Amniotic stem cell (primary cell): ENCODE data around the gene GTF3C5.
"Not testable (repeated sequence)": the region's sequence is repeated elsewhere in the genome, so short reads cannot be mapped to it uniquely, and the experiment has no call there.

Experiments
- DNase-seq: peaks from one replicate; lab custom pipeline; 2025; lab: John Stamatoyannopoulos, UW

The GTF3C5 gene

DNA sequence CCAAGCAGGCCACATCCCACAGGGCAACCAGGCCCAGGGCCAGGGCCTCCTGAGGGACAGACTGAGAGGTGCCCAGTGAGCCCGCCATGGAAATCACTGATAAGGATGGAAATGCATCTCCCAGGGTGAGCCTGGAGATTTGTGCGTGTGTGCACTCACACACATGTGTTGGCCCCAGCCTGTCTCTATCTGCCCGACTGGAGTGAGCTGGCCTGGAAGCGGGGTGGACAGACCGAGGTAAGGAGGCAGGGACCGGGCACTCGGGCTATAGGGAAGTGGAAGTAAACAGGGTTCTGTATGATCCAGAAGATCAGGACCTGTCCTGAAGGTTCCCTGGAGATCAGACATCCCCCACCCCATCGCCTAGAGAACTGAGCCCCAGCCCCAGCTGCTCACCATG, 34.9 kb upstream of the GTF3C5 start:
- DNase-seq, result no peak

DNA sequence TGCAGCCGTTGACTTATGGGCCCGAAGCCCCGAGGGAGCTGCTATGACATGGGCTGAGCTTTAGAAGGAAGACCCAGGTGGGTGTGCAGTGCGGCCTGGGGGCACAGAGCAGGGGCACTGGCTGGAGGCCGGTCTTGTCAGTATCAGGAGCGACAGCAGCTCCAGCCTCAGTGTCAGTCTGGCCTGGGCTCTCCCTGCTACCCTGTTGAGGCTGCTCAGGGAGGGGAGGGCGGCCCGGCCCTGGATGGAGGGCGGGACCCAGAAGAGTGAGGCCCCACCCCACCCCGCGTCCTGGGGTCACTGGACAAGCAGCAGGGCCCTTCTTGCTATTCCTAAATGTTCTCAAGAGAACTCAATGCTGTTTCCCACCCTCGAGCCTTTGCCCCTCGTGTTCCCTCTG, 34.3 kb upstream of the GTF3C5 start:
- no peak for DNase-seq

DNA sequence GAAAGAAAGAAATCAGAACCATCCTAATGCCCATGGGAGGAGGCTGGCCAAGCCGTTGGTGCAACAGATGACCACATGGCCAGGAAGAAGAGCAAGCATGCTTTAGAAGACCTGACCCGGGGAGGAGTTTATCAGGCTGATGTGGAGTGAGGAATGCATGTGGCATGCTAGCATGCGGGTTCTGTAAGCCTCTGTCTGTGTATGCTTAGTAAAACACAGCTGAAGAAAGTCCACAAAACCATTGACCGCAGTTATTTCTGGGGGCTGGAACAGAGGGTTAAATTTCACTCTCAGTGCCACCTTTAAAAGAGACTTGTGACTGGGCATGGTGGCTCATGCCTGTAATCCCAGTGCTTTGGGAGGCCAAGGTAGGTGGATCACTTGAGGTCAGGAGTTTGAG, 33.2 kb upstream of the GTF3C5 start:
- no peak for DNase-seq

DNA sequence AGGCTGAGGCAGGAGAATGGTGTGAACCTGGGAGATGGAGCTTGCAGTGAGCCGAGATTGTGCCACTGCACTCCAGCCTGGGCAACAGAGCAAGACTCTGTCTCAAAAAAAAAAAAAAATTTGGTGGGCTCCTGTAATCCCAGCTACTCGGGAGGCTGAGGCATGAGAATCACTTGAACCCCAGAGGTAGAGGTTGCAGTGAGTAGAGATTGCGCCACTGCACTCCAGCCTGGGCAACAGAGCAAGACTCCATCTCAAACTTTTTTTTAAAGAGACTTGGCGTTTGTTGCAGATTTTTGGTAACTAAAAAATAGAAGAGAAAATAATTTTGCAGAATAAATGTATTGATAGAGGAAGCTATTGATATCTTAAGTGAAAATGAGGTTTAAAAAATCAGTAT, 32.6 kb upstream of the GTF3C5 start:
- not testable (repeated sequence) for DNase-seq

DNA sequence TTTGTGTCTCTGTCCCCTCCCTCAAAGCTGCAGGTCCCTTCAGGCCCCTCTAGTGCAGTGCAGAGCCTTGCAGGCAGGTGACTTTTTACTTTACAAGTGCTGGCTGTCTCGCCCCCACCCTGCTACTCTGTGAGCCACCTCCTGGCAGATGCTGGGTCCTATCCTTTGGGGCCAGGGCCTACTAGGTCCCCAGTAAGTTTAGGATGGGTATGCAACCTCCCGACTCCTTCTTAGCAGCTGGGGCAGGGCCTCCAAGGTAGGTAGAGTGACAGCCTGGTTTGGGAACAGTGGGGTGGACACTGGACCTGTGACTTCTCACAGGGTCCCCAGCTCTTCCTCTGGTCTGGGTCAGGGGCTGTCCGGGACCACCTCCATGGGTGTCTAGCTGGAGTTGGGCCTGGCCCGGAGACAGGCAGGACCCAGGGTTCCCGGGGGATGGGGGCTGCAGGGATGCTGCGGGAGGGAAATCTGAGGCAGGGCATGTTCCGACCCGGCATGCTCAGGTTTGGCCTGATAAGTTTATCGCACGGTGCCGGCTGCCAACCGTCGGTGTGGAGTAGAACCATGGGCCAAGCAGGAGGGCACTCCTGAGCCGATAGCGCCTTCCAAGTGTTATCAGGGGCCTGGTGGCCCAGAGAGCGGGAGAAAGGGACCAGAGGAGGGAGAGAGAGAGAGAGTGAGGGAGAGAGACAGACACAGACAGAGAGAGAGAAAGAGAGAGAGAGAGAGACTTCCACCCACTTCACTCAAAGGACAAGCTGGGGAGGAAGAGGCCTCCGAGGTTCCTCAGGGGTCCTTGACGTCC, 31.8 kb upstream of the GTF3C5 start:
- DNase-seq, result no peak

DNA sequence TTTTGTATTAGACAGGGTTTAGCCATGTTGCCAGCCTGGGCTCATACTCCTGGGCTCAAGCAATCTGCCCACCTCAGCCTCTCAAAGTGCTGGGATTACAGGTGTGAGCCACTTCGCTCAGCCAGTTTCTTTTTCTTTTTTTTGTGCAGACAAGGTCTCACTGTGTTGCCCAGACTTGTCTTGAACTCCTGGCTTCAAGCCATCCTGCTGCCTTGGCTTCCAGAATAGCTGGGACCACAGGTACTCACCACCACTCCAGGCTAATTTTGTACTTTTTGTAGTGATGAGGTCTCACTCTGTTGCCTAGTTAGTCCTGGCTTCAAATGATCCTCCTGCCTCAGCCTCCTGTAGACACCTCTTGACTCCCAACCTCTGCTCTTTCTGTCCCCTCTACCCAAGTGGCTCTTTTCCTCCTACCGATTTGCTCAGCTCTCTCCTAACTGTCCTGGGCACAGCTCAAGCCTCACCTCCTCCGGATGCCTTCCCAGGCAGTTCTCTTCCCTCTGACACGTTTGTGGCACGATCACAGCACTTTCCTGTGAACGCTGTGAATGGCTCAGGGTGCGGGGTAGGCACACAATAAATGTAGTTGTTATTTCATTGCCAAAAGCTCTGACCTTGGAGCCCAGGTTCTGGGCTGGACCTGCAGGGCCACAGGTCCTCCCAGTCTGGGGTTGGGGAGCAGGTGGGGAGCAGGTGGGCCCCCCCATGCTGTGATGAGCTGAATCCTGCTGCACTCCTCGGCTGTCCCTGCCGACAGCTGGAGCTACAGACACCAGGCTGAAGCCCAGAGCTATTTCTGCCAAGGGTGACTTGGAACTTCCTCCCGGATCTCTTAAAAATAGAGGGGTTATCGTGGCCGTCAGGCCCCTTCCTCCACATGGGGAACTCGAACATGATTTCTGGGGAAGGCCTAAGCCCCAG, 28.4 kb upstream of the GTF3C5 start:
- DNase-seq, result no peak

DNA sequence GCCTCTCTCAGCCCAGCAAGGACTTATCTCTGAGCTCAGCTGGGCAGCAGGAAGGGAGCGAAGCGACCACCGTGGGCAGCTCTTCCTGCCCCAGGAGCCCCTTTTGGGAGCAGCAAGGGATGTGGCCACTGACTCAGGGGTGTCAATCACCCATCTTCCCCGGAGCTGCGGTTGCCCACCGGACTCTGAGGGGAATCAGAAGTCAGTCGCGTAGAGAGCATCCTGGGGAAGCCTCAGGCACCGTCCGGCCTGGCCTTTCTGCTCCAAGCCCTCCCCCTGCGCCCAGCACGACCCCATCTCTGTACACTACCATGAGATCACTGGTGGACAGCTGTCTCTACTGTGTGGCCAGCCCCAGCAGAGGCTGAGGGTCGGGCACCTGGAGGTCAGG, 27.7 kb upstream of the GTF3C5 start:
- DNase-seq, result no peak

DNA sequence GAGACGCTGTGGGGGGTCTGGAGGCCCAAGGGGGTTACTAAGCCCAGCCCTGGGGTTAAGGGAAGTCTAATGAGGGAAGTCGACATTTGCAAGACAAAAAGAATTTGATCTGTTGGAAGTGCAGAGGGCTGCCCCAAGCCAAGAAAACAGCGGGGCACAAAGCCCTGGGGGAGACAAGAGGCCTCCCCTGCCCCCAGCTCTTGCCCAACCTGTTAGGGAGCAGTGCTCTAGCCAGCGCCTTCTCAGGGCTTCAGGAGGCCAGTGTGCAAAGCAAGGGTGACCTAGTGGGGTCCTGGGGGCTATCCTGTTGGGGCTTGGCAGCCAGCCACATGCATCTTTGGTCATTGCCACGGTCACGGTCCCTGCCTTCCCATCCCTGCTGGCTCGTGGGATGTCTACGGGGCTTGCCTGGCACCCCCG, 27.1 kb upstream of the GTF3C5 start:
- DNase-seq, result no peak

DNA sequence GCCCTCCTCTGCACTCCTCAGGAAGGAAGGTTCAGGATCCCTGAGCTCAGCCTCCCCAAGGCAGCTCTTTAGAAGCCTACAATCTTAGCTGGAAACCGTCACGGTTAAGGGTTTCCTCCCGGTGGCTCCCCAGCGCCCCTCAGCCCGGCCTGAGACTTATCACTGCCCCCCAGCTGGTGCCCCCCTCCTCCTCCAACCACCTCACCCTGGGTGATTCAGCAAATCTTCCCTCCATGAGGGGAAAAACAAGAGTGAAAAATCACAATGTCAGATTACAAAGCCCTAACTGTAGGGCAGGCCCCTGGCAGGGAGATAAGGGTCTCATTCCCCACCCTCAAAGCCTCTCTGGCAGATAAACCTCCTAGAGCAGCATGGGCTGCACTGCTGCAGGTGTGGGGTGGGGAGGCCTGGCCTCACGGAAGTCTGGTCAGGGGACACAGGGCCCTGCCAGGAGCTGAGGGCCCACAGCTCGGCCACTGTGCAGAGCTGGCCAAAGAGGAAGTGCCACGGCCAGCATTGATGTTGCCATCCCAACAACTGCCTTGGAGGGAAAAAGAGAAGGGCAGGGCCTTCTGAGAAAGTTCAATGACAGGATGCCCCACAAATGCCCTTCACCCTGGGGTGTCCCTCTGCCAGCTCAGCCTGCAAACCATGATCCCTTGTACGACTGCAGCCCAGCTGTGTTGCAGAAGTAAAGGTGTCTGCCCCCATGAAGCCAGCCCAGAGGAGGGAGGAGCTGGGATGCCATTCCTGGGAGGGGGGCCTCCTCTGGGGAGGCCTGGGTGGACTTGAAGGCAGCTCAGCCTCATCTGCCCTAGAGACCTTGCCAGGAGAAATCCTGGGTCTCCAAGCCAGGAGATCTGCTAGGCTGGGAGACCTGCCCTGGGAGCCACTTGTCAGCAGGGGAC, 26.5 kb upstream of the GTF3C5 start:
- DNase-seq, result no peak

DNA sequence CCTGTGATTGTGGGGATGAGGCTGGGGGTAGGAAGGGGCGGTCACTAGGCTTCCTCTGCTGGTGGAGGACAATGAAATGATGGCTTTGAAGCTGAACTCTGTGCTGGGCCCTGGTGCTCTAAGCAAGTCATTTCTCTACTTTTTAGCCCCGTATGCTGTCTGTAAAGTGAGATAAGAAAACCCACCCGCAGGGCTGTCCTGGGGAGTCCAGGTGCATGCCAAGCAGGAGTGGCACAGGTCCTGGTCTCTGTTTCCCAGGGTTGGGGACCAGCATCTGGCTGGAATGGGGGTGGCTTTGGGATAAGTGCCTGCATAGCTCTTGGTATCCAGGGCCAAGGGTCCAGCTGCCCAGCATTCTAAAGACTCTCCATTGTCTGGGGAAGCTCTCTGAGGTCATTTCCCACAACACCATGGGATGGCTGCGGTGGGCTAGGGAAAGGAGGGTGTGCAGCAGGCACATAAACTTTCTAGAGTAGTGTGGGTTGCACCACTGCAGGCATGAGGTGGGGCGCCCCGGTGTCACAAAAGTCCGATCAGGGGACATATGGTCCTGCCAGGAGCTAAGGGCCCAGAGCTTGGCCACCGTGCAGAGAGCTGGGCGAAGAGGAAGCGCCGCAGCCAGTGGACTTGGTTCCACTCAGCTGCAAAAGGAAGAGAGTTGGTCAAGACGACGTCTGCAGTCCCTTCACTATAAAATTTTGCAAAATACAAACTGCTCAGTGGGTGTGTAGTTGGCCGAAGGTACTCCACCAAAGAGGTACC, 25.6 kb upstream of the GTF3C5 start:
- DNase-seq, result no peak

DNA sequence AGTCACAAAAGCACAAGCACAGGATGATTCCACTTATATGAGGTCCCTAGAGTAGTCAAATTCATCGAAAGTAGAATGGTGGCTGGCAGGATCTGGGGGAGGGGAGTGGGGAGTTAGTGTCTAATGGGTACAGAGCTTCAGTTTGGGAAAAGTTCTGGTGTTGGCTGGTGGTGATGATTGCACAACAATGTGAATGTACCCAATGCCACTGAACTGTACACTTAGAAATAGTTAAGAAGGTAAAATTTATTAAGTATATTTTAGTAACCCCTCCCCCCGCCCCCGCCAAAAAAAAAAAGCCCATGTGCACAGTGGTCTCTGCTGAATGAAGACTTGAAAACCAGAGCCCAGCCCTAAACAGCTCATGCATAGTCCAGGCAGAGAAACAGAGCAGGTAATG, 24.8 kb upstream of the GTF3C5 start:
- no peak for DNase-seq

DNA sequence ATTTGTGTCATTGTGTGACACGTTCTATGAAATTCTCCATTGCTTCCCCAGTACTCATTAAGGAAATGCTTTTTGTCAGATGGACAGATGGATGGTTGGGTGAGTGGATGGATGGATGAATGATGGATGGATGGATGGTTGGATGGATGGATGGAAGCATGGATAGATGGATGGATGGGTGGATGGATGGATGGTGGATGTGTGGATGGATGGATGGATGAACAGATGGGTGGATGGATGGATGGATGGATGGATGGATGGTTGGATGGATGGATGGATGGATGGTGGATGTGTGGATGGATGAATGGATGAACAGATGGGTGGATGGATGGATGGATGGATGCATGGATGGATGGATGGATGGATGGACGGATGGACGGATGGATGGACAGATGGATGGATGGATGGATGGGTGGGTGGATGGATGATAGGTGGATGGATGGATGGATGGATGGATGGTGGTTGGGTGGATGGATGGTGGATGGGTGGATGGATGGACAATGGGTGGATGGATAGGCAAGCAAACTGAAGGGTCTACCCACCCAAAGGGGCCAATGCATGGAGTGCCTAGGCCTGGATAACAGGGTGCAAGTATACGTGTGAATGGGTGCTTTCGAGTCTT, 24.0 kb upstream of the GTF3C5 start:
- DNase-seq, result no peak

DNA sequence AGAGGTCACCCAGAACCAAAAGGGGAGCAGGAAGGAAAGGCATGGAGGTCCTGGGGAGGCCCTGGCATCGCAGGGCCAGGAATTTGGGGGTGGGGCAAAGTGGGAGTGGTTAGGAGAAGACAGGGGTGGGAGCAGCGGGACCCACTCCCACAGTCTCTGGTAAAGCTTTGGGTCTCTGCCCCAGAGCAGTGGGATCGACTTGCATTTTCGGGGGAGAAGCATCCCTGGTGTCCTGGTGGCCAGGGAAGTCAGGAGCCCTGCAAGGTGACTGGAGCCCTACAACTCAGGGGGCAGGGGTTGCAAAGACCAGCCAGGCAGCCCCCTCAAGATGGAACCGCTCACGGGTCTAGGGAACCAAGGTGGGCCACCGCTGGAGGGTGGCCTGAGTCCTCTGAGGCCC, 22.4 kb upstream of the GTF3C5 start:
- DNase-seq, result no peak

DNA sequence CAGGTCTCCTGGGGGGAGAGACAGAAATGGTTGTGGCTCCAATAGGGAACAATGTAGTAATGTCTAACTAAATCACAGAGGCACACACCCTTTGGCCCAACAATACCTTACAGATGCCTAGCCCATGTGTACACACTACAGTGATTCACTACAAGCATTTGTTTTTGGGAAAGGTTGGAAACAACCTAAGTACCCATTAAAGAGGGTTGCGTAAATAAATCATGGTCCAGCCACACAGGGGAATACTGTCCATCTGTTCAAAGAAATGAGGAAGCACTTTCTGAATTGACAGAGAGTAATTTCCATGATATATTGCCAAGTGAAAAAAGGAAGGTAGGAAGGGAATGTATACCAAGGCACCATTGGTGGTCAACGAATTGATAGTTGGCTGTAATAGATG, 22.0 kb upstream of the GTF3C5 start:
- no peak for DNase-seq

DNA sequence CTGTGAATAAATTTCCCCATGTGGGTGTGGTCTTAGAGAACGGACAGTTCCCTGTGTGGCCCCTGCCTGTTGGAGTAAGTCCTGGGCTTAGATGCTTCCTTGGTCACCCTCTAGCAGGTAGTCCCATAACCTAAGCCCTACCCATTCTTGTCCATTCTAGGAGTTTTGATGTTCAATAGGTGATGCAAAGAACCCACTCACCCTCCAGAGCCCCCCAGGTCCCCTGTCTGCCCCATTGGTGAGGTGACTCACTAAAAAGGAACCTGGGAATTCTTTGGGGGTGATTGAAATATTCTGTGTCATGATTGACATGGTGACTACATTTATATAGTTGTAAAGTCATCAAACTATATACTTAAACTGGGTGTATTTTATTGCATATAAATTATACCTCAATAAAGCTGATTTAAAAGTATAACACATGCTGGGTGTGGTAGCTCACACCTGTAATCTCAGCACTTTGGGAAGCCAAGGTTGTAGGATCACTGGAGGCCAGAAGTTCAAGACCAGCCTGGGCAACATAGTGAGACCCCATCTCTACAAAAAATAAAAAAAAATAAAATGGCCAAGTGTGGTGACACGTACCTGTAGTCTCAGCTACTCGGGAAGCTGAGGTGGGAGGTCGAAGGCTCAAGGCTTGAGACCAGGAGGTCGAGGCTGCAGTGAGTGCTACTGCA, 20.8 kb upstream of the GTF3C5 start:
- DNase-seq, result no peak

DNA sequence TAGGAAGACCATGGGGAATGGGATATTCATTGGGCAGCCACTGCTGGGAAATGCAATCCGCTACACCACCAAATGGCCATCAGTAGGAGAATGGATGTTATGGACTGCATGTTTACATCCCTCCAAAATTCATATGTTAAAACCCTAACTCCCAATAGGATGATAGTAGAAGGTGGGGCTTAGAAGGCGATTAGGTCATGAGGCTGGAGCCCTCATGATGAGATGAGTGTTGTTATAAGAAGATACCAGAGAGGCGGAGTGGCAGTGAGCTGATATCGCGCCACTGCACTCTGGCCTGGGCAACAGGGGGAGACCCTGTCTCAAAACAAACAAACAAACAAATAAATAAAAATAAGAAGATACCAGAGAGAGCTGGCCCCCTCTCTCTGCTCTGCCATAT, 16.1 kb upstream of the GTF3C5 start:
- no peak for DNase-seq

DNA sequence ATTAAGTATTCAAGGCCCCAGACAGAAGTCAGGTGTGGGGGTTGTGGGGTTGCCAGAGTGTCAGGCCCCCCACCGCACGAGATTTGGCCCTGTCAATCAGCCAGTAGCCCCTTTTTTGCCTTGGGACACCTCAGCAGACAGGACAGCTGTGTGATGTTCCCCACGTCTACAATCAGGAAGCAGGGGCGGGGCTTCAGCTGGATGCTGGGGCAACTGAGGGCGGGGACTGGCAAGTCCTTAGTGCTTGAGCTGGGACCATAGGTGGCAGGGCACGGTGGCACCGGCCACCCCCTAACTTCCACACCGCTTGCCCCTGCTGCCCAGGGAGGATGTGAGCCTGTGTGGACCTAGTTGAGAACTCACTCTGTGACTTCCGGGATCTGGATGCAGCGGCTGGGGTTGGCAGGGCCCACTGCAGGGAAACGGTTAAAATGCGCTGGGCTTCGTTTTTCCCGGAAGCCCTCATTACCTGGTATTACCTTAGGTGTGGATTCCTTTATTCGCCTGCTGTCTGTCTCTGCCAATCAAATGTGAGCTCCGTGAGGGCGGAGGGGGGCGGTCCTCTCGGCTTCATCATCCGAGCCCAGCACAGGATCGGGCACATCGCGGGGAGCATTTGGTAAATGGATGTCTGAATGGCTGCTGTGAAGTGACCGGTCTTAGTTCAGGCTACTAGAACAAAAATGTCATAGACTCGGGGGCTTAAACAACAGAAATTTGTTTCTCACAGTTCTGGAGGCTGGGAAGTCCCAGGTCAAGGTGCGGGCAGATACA, 7.5 kb upstream of the GTF3C5 start:
- no peak for DNase-seq

DNA sequence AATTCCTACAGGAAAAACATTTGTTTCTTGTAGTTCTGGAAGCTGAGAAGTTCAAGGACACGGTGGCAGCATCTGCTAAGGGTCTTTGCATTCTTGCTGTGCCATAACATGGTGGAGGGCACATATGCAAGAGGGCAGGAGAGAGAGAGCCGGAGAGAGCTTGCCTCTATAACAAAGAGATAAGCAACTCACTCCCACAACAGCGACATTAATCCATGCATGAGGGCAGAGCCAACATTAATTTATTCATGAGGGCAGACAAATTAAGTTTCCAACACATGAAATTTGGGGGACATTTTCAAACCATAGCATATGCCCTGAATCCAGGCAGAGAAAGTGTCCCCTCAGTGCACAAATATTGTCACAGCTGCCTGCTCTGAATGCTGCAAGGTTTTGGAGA, 4.4 kb upstream of the GTF3C5 start:
- no peak for DNase-seq

DNA sequence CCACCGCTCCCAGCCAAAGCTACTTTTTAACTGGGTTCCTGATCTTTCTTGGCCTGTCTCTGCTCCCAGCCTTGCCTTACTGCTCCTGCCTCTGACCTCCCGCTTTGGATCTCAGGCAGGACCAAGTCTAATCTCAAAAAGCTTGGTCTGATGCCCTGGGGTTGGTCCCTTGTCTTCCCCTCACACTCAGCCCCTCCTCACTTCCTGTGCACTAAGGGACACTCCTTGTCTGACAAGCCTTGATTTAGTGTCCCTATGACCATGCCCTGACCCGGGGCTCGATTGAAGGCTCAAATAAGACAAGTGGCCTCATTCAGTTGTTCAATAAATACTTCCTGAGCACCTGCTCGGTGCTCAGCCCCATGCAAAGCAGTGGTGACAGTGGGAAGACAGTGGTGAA, 3.7 kb upstream of the GTF3C5 start:
- DNase-seq, result no peak

DNA sequence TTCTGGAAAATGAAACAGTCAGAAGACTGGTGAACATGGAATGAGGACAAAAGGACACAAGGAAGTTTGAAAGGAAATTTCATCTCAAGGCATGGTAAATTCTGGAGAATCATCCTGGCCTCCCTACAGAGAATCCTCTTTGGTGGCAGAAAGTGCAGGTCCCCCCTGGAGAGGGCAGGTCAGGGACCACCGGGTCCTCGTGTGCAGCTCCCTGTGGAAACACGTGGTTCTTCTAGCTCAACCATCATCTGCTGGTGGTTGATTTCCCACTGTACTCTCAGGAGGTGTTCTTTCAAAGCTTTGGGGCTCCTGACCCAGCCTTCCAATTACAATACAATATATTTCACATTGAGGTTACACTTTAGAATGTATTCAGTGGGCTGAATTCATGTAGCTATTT, 2.6 kb upstream of the GTF3C5 start:
- DNase-seq, result no peak
